Transverse colon (tissue), 4 donors: ENCODE results near the gene SUSD4. TPM values are rescaled to one million over a fixed set of nuclear protein-coding genes. Genes with fewer than 3 reads are reported as not detected.

Source experiments
- DNase-seq: peaks from one replicate; pipeline ENCODE4 v3.0.0-alpha.2; 2019
- H3K27ac ChIP-seq, 4 donors: fragments of 200-600 bp; sonication (generic); 2 replicates each; pipeline ENCODE4 v1.5.1; 2016 to 2018; ENCODE audit warnings: inconsistent platforms in 4 of 4
- H3K27me3 ChIP-seq: fragments of 200-600 bp; sonication (generic); 2 replicates; pipeline ENCODE4 v1.5.1; 2017; ENCODE audit warnings: inconsistent platforms
- H3K36me3 ChIP-seq, 4 donors: fragments of 200-600 bp; sonication (generic); 2 replicates each; pipeline ENCODE4 v1.5.1; 2017 to 2019; ENCODE audit warnings: inconsistent platforms in 4 of 4
- H3K4me1 ChIP-seq, 4 donors: fragments of 200-600 bp; sonication (generic); 2 replicates each; pipeline ENCODE4 v1.5.1; 2017 to 2020; ENCODE audit warnings: inconsistent platforms in 4 of 4
- H3K4me3 ChIP-seq, 4 donors: fragments of 200-600 bp; sonication (generic); 1 replicate in 1 of 4; 2 replicates in 3 of 4; pipeline versions ENCODE4 v1.5.1 to v1.6.1; 2017 to 2019; ENCODE audit warnings: inconsistent platforms in 4 of 4
- H3K9me3 ChIP-seq, 2 donors: fragments of 200-600 bp; sonication (generic); 2 replicates each; pipeline ENCODE4 v1.5.1; 2017 to 2019; ENCODE audit warnings: inconsistent platforms in 2 of 2
- EP300 ChIP-seq: sonication (generic); formaldehyde crosslinking; IDR thresholded peaks from one replicate; pipeline ENCODE4 v1.6.1; 2017; ENCODE audit warnings: antibody characterized with exemption, low read depth
- POLR2A ChIP-seq: fragments of 450-650 bp; IDR thresholded peaks from one replicate; pipeline ENCODE4 v1.6.1; 2016; ENCODE audit warnings: antibody characterized with exemption, mild to moderate bottlenecking, moderate library complexity
- POLR2AphosphoS5 ChIP-seq, 3 donors: sonication (generic); formaldehyde crosslinking; IDR thresholded peaks; one replicate each; pipeline ENCODE4 v1.6.1; 2016; ENCODE audit warnings: antibody characterized with exemption in 3 of 3
- WGBS, 2 donors: methylation state at CpG; one replicate each; pipeline ENCODE4 v1.1.5; 2018; ENCODE audit warnings: low coverage in 1 of 2; 5-methylcytosine and 5-hydroxymethylcytosine counted together
- in situ Hi-C, 4 donors: fragments of 200-750 bp; cut with MboI; loops; one replicate each; pipeline versions ENCODE4 v1.15.0 to v1.15.1; 2017; ENCODE audit warnings: low sequenced_read_pairs in 3 of 4, low pct_ligation_motif_present in 1 of 4, low pct_unique_long_range_greater_than_20kb in 1 of 4
- intact Hi-C: fragments of 100-400 bp; cut with DNase I; formaldehyde crosslinking; loops from one replicate; pipeline ENCODE4 v1.15.1; 2023; ENCODE audit warnings: low total_unique reads
- total RNA-seq, 4 donors: library from RNA; depleted of rRNA; stranded (reverse); fragments of >200 nt; gene quantifications; one replicate each; pipeline ENCODE4 v1.1.0, GENCODE V29; 2016
- TF ChIP-seq, protein P1 (sequence below), 5 experiments: fragments of 200-600 bp in 3 of 5; fragments of 450-650 bp in 2 of 5; sonication (generic) in 3 of 5; IDR thresholded peaks; 1 replicate in 2 of 5; 2 replicates in 3 of 5; pipeline ENCODE4 v1.5.1; 2016 to 2017; ENCODE audit warnings: antibody characterized with exemption in 5 of 5, inconsistent platforms in 3 of 5, mild to moderate bottlenecking in 2 of 5, moderate library complexity in 1 of 5

SUSD4 gene
- total RNA-seq, 4 donors from 2014 or later, result 0.32 to 1.2 TPM; not detected in 2

DNA sequence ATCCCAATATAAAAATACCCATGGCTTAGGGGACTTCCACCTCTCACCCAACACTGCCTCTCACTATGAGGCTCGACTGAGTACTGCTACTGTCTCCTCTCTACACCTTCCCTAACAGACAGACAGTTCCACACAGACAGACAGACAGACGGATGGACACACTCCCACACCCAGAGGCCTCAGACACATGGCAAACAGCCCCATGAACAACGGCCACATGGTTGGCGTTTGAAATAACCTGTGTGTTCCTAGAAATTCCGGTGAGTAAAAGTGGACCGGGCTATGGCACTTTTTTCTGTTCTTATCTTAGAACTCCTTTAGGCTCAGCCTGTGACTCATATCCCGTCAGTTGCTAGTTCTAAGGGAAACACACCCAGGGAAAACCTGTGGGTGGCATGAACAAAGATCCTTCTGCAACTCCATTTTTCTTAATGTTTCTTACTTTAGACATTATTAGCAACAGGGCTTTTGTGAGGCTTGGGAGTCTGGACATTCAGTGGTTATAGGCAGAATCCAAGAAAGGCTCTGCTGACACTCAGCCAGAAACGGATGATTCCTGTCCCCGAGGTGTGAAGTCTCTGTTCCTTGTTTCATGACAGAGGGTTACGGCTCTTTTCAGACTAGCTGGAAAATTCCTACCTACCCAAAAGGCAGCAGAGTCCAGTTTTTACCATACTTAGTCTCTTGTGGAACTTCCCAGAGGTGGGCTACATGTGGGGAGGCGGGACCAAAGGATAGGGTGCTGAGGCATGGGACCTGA, 130.4 kb downstream of the SUSD4 start:
- no peak overlapping the region for H3K27ac ChIP-seq
- no peak for DNase-seq
- TF ChIP-seq POLR2AphosphoS5 (IDR thresholded peaks at IDR 0.05), result no peak
- TF ChIP-seq POLR2A, result no peak
- TF ChIP-seq, protein P1, sequence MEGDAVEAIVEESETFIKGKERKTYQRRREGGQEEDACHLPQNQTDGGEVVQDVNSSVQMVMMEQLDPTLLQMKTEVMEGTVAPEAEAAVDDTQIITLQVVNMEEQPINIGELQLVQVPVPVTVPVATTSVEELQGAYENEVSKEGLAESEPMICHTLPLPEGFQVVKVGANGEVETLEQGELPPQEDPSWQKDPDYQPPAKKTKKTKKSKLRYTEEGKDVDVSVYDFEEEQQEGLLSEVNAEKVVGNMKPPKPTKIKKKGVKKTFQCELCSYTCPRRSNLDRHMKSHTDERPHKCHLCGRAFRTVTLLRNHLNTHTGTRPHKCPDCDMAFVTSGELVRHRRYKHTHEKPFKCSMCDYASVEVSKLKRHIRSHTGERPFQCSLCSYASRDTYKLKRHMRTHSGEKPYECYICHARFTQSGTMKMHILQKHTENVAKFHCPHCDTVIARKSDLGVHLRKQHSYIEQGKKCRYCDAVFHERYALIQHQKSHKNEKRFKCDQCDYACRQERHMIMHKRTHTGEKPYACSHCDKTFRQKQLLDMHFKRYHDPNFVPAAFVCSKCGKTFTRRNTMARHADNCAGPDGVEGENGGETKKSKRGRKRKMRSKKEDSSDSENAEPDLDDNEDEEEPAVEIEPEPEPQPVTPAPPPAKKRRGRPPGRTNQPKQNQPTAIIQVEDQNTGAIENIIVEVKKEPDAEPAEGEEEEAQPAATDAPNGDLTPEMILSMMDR (IDR thresholded peaks at IDR 0.05), result no peak
- no peak for TF ChIP-seq EP300
- 58 to 60% methylated on average over 4 to 11 of the region's 11 CpGs for WGBS, 2 donors
- no peak overlapping the region for H3K4me3 ChIP-seq
- intact Hi-C loops, result no loop called here
- in situ Hi-C loops, result no loop called here
- no peaks in the 10 kb centered on the region for H3K27me3 ChIP-seq
- no peaks in the 10 kb centered on the region for H3K4me1 ChIP-seq
- no peaks in the 10 kb centered on the region for H3K36me3 ChIP-seq
- no peaks in the 10 kb centered on the region for H3K9me3 ChIP-seq

- H3K4me3 ChIP-seq, result no peak overlapping the region
- no peaks in the 10 kb centered on the region for H3K27me3 ChIP-seq
- intact Hi-C loops (no loop called here), in situ Hi-C loops (no loop called here)
- H3K27ac ChIP-seq, result no peak overlapping the region
- TF ChIP-seq, protein P1 (IDR thresholded peaks at IDR 0.05), result no peak
- TF ChIP-seq POLR2A (no peak), POLR2AphosphoS5 (IDR thresholded peaks at IDR 0.05) (no peak), EP300 (no peak)
- 65 to 75% methylated on average over 2 to 3 of the region's 3 CpGs for WGBS, 2 donors
- no peaks in the 10 kb centered on the region for H3K4me1 ChIP-seq
- no peaks in the 10 kb centered on the region for H3K9me3 ChIP-seq
- DNase-seq, result no peak
- no peaks in the 10 kb centered on the region for H3K36me3 ChIP-seq
Measured at GRCh38 chr1:223233019-223233409, 131.0 kb downstream of the SUSD4 start.

GRCh38 chr1:223231581-223231980, 132.4 kb downstream of the SUSD4 start:
- Histone ChIP-seq H3K36me3 (no peaks in the 10 kb centered on the region), H3K9me3 (no peaks in the 10 kb centered on the region), H3K4me1 (no peaks in the 10 kb centered on the region), H3K27me3 (no peaks in the 10 kb centered on the region), H3K27ac (no peak overlapping the region), H3K4me3 (no peak overlapping the region)
- in situ Hi-C loops, result no loop called here
- 73 to 89% methylated on average over 3 to 7 of the region's 7 CpGs for WGBS, 2 donors
- TF ChIP-seq POLR2A, result no peak
- no peak for TF ChIP-seq POLR2AphosphoS5 (IDR thresholded peaks at IDR 0.05)
- TF ChIP-seq, protein P1 (IDR thresholded peaks at IDR 0.05), result no peak
- no peak for TF ChIP-seq EP300
- DNase-seq, result no peak
- intact Hi-C loops, result no loop called here

DNA sequence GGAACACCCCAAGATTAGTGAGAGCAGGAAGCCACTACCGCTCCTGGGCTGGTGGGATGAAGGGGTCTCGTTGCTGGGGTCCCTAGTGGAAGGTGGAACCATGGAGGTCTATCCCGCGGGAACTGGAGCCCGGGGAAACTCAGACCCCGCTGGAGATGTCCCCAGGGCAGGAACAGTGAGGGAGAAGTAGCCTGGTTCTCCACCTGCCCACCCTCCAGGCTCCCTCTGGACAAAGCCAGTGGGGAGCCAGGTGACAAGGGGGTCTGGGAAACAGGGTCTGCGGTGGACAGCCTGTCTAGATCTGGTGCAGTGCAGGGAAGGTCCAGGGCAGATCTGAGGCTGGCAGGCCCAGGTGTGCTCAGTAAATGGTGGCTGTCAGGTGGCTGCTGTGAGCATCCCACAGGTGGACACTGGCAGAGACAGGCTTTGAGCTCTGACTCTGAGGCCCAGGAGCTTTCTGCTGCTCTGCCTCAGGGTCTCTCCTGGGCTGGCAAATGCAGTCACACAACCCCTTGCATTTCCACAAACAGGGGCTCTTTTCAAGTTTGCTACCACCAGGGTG, 132.9 kb downstream of the SUSD4 start:
- TF ChIP-seq, protein P1 (IDR thresholded peaks at IDR 0.05), result no peak
- TF ChIP-seq POLR2A (no peak), EP300 (no peak), POLR2AphosphoS5 (IDR thresholded peaks at IDR 0.05) (no peak)
- DNase-seq, result no peak
- Histone ChIP-seq H3K27ac (no peak overlapping the region), H3K4me1 (no peaks in the 10 kb centered on the region), H3K36me3 (no peaks in the 10 kb centered on the region), H3K9me3 (no peaks in the 10 kb centered on the region), H3K27me3 (no peaks in the 10 kb centered on the region), H3K4me3 (no peak overlapping the region)
- in situ Hi-C loops, result no loop called here
- intact Hi-C loops, result no loop called here
- WGBS, 2 donors, result 80 to 87% methylated on average over 2 to 7 of the region's 7 CpGs
